HL-60 (cell line): ENCODE results near the gene GIGYF1.

Experiments
- CTCF ChIP-seq: IDR thresholded peaks from one replicate; pipeline ENCODE4 v1.5.1; 2011; ENCODE audit warnings: low read length, control low read depth, inconsistent platforms; ENCODE audit not compliant: insufficient read depth
- POLR2AphosphoS5 ChIP-seq: IDR thresholded peaks from 2 replicates; pipeline ENCODE4 v1.6.1; 2012; ENCODE audit warnings: low read depth

GRCh38 chr7:100736671-100737070 lies 42.6 kb upstream of the GIGYF1 start:
- TF ChIP-seq CTCF (no peak), POLR2AphosphoS5 (no peak)
